Activated CD4-positive, alpha-beta T cell treated with anti-CD3 and anti-CD28 coated beads, Interleukin-2, amount 50 U/mL, for 1 hour (primary cell): ENCODE measurements around the gene LEPR.
"Not testable (repeated sequence)": the region's sequence is repeated elsewhere in the genome, so short reads cannot be mapped to it uniquely, and the experiment has no call there.

ENCODE experiments used
- DNase-seq: peaks from one replicate; pipeline ENCODE4 v3.0.0-alpha.2; 2020

The LEPR gene

GRCh38 chr1:65420590-65421350 is at the start of gene LEPR, which contains the start of gene LEPROT:
TSS of gene LEPR (plus strand) at chr1:65420668. CDS start at chr1:65565566, 144,898 bp downstream.
TSS of gene LEPROT (plus strand) at chr1:65420668. CDS start at chr1:65420725, 57 bp downstream.
- DNase-seq = no peak

- DNase-seq = no peak
Observed at GRCh38 chr1:65371544-65371943, 48.9 kb upstream of the LEPR start.

GRCh38 chr1:65372557-65372956 is 47.9 kb upstream of the LEPR start:
- DNase-seq = no peak

GRCh38 chr1:65377496-65378246 is 42.8 kb upstream of the LEPR start:
- DNase-seq = no peak

- no peak for DNase-seq
Observed at GRCh38 chr1:65378247-65378946, 42.1 kb upstream of the LEPR start.

GRCh38 chr1:65384426-65384825 is 36.0 kb upstream of the LEPR start:
- not testable (repeated sequence) for DNase-seq

GRCh38 chr1:65386439-65386838 is 34.0 kb upstream of the LEPR start:
- DNase-seq = no peak

- DNase-seq = no peak
Observed at GRCh38 chr1:65387821-65388220, 32.6 kb upstream of the LEPR start.

GRCh38 chr1:65388908-65389695 is 31.4 kb upstream of the LEPR start:
- DNase-seq = no peak

- no peak for DNase-seq
Observed at GRCh38 chr1:65392497-65392896, 28.0 kb upstream of the LEPR start.

GRCh38 chr1:65393347-65393746 is 27.1 kb upstream of the LEPR start:
- no peak for DNase-seq

GRCh38 chr1:65393928-65394327 is 26.5 kb upstream of the LEPR start:
- no peak for DNase-seq

- no peak for DNase-seq
Observed at GRCh38 chr1:65395887-65396612, 24.4 kb upstream of the LEPR start.

- no peak for DNase-seq
Observed at GRCh38 chr1:65398083-65398482, 22.4 kb upstream of the LEPR start.

- DNase-seq = no peak
Observed at GRCh38 chr1:65399003-65399402, 21.5 kb upstream of the LEPR start.

GRCh38 chr1:65401612-65402011 is 18.9 kb upstream of the LEPR start:
- DNase-seq = no peak

GRCh38 chr1:65404941-65405340 is 15.5 kb upstream of the LEPR start:
- no peak for DNase-seq

GRCh38 chr1:65407877-65408276 is 12.6 kb upstream of the LEPR start:
- no peak for DNase-seq

GRCh38 chr1:65409314-65409713 is 11.2 kb upstream of the LEPR start:
- no peak for DNase-seq

- DNase-seq = no peak
Observed at GRCh38 chr1:65409816-65410326, 10.6 kb upstream of the LEPR start.

- no peak for DNase-seq
Observed at GRCh38 chr1:65412256-65412983, 8.0 kb upstream of the LEPR start.
